HEK293 (cell line): Measurements from ENCODE around the gene DPCD.

Source experiments
- AEBP2 ChIP-seq: fragments of 450-650 bp; formaldehyde crosslinking; IDR thresholded peaks from 2 replicates; pipeline ENCODE4 v1.5.1; 2016; ENCODE audit warnings: missing biosample characterization, missing genetic modification characterization, borderline replicate concordance
- CTCF ChIP-seq: fragments of 450-650 bp; formaldehyde crosslinking; IDR thresholded peaks from 2 replicates; pipeline ENCODE4 v1.5.1; 2016; ENCODE audit warnings: missing biosample characterization, missing genetic modification characterization
- YY1 ChIP-seq: fragments of 450-650 bp; formaldehyde crosslinking; IDR thresholded peaks from 2 replicates; pipeline ENCODE4 v1.5.1; 2018; ENCODE audit warnings: missing biosample characterization, missing genetic modification characterization
- ZEB2 ChIP-seq: fragments of 450-650 bp; formaldehyde crosslinking; IDR thresholded peaks from 2 replicates; pipeline ENCODE4 v1.5.1; 2016; ENCODE audit warnings: missing biosample characterization, missing genetic modification characterization
- ZNF138 ChIP-seq: fragments of 450-650 bp; formaldehyde crosslinking; IDR thresholded peaks from 2 replicates; pipeline ENCODE4 v1.5.1; 2016; ENCODE audit warnings: missing biosample characterization, missing genetic modification characterization, borderline replicate concordance
- ZNF274 ChIP-seq, 2 experiments: fragments of 200-500 bp in 1 of 2; fragments of 450-650 bp in 1 of 2; sonication (Bioruptor generic) in 1 of 2; formaldehyde crosslinking in 1 of 2; IDR thresholded peaks; 2 replicates each; pipeline versions ENCODE4 v1.5.1 to v1.6.1; 2014 to 2016; ENCODE audit warnings: borderline replicate concordance in 1 of 2, inconsistent platforms in 1 of 2, low read length in 1 of 2, missing biosample characterization in 1 of 2, missing genetic modification characterization in 1 of 2
- ZNF521 ChIP-seq: fragments of 450-650 bp; formaldehyde crosslinking; IDR thresholded peaks from 2 replicates; pipeline ENCODE4 v1.5.1; 2017; ENCODE audit warnings: missing biosample characterization, mild to moderate bottlenecking, missing genetic modification characterization
- ZNF530 ChIP-seq: fragments of 450-650 bp; formaldehyde crosslinking; IDR thresholded peaks from 2 replicates; pipeline ENCODE4 v1.5.1; 2016; ENCODE audit warnings: low read depth, missing biosample characterization, missing genetic modification characterization
- ZNF701 ChIP-seq: fragments of 450-650 bp; formaldehyde crosslinking; IDR thresholded peaks from 2 replicates; pipeline ENCODE4 v1.5.1; 2016; ENCODE audit warnings: missing biosample characterization, missing genetic modification characterization
- ZNF704 ChIP-seq: fragments of 450-650 bp; formaldehyde crosslinking; IDR thresholded peaks from 2 replicates; pipeline ENCODE4 v1.5.1; 2016; ENCODE audit warnings: missing biosample characterization, missing genetic modification characterization
- ZNF747 ChIP-seq: fragments of 450-650 bp; formaldehyde crosslinking; IDR thresholded peaks from 2 replicates; pipeline ENCODE4 v1.5.1; 2016; ENCODE audit warnings: missing biosample characterization, missing genetic modification characterization
- ZNF777 ChIP-seq: fragments of 450-650 bp; formaldehyde crosslinking; IDR thresholded peaks from 2 replicates; pipeline ENCODE4 v1.5.1; 2017; ENCODE audit warnings: missing biosample characterization, missing genetic modification characterization, borderline replicate concordance
- TF ChIP-seq, protein P1 (sequence below): fragments of 450-650 bp; formaldehyde crosslinking; conservative IDR thresholded peaks from 2 replicates; pipeline ENCODE4 v1.5.1; 2016; ENCODE audit warnings: low read depth, missing biosample characterization, missing genetic modification characterization
- TF ChIP-seq, protein P2 (sequence below): fragments of 450-650 bp; formaldehyde crosslinking; IDR thresholded peaks from 2 replicates; pipeline ENCODE4; 2016; ENCODE audit warnings: missing biosample characterization, missing genetic modification characterization

DNA sequence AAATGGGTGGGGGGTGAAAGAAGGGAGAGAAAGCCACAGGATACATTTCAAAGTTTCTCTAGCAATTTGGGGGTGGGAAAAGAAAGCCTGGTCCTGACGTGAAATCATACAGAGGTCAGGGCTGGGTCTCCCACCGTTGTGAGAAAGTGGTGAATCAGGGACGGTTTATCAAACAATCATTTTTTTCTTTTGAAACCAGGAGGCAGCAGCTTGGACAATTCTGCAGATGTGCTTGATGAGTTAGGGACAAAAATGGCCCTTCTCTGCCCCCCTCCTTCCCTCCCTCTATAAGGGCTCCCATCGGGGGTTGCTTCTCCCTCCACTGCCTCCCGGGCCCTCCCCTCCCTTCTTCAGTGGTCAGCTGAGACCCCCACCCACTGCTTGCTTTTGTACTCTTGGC lies 63.2 kb downstream of the DPCD start:
- TF ChIP-seq ZNF530 (no peak), ZEB2 (tag by site-specific recombination) (no peak), CTCF (tag by site-specific recombination) (no peak), ZNF274 (IDR thresholded peaks at IDR 0.05; ENCODE audit: low read length) (no peak), ZNF274 (tag by site-specific recombination; IDR thresholded peaks at IDR 0.05; ENCODE audit: borderline replicate concordance) (no peak), ZNF777 (tag by site-specific recombination) (no peak), ZNF521 (tag by site-specific recombination) (no peak), AEBP2 (tag by site-specific recombination) (no peak), ZNF747 (tag by site-specific recombination) (no peak), ZNF701 (tag by site-specific recombination) (no peak), YY1 (no peak), ZNF138 (tag by site-specific recombination) (no peak), ZNF704 (no peak)
- TF ChIP-seq, protein P1, sequence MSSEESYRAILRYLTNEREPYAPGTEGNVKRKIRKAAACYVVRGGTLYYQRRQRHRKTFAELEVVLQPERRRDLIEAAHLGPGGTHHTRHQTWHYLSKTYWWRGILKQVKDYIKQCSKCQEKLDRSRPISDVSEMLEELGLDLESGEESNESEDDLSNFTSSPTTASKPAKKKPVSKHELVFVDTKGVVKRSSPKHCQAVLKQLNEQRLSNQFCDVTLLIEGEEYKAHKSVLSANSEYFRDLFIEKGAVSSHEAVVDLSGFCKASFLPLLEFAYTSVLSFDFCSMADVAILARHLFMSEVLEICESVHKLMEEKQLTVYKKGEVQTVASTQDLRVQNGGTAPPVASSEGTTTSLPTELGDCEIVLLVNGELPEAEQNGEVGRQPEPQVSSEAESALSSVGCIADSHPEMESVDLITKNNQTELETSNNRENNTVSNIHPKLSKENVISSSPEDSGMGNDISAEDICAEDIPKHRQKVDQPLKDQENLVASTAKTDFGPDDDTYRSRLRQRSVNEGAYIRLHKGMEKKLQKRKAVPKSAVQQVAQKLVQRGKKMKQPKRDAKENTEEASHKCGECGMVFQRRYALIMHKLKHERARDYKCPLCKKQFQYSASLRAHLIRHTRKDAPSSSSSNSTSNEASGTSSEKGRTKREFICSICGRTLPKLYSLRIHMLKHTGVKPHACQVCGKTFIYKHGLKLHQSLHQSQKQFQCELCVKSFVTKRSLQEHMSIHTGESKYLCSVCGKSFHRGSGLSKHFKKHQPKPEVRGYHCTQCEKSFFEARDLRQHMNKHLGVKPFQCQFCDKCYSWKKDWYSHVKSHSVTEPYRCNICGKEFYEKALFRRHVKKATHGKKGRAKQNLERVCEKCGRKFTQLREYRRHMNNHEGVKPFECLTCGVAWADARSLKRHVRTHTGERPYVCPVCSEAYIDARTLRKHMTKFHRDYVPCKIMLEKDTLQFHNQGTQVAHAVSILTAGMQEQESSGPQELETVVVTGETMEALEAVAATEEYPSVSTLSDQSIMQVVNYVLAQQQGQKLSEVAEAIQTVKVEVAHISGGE (tag by site-specific recombination), result no peak
- TF ChIP-seq, protein P2, sequence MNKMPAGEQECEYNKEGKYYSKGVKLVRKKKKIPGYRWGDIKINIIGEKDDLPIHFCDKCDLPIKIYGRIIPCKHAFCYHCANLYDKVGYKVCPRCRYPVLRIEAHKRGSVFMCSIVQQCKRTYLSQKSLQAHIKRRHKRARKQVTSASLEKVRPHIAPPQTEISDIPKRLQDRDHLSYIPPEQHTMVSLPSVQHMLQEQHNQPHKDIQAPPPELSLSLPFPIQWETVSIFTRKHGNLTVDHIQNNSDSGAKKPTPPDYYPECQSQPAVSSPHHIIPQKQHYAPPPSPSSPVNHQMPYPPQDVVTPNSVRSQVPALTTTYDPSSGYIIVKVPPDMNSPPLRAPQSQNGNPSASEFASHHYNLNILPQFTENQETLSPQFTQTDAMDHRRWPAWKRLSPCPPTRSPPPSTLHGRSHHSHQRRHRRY (tag by site-specific recombination), result no peak
